Stimulated activated CD8-positive, alpha-beta memory T cell treated with anti-CD3 and anti-CD28 coated beads, Interleukin-2, amount 100 ng/mL, for 48 hours (primary cell): ENCODE measurements around the gene MAP7D2.
"Not testable (repeated sequence)": the region's sequence is repeated elsewhere in the genome, so short reads cannot be mapped to it uniquely, and the experiment has no call there.

Experiments
- DNase-seq, 2 donors: peaks; one replicate each; pipeline ENCODE4 v3.0.0-alpha.2; 2020; ENCODE audit warnings: low read depth in 2 of 2

MAP7D2 gene

GRCh38 chrX:20116577-20117240 lies at the start of gene MAP7D2:
MAP7D2 (minus strand) TSS chrX:20116907; CDS start chrX:20116879, 28 bp downstream.
- DNase-seq: no peak

- DNase-seq: not testable (repeated sequence)
These were observed 45.8 kb upstream of the MAP7D2 start for GRCh38 chrX:20162516-20162915.

- DNase-seq: no peak
These were observed 43.2 kb upstream of the MAP7D2 start for GRCh38 chrX:20159797-20160385.

- DNase-seq: no peak
These were observed 35.0 kb upstream of the MAP7D2 start for GRCh38 chrX:20151689-20152088.

- no peak for DNase-seq
These were observed 32.6 kb upstream of the MAP7D2 start for GRCh38 chrX:20149326-20149725.

- DNase-seq: no peak
These were observed 30.9 kb upstream of the MAP7D2 start for GRCh38 chrX:20147561-20147960.

GRCh38 chrX:20144491-20144890 lies 27.8 kb upstream of the MAP7D2 start:
- DNase-seq: no peak

GRCh38 chrX:20143561-20143960 lies 26.9 kb upstream of the MAP7D2 start:
- no peak for DNase-seq

- DNase-seq: no peak
These were observed 26.4 kb upstream of the MAP7D2 start for GRCh38 chrX:20143111-20143510.

- peak; percentile 92 to 97 for DNase-seq
These were observed 24.8 kb upstream of the MAP7D2 start, which contains the start of gene EIF1AX for GRCh38 chrX:20141281-20142220. EIF1AX (minus strand) TSS chrX:20141838; CDS start chrX:20141640, 198 bp downstream.

GRCh38 chrX:20140420-20140819 lies 23.7 kb upstream of the MAP7D2 start:
- DNase-seq: no peak

GRCh38 chrX:20139966-20140365 lies 23.3 kb upstream of the MAP7D2 start:
- DNase-seq: no peak

- DNase-seq: no peak
These were observed 19.2 kb upstream of the MAP7D2 start for GRCh38 chrX:20135944-20136343.

- DNase-seq: no peak
These were observed 16.0 kb upstream of the MAP7D2 start for GRCh38 chrX:20132666-20133065.

GRCh38 chrX:20130357-20130756 lies 13.7 kb upstream of the MAP7D2 start:
- DNase-seq: no peak

- DNase-seq: no peak
These were observed 12.8 kb upstream of the MAP7D2 start for GRCh38 chrX:20129547-20129946.

GRCh38 chrX:20128670-20129069 lies 12.0 kb upstream of the MAP7D2 start:
- no peak for DNase-seq

- not testable (repeated sequence) for DNase-seq
These were observed 10.7 kb upstream of the MAP7D2 start for GRCh38 chrX:20127440-20127839.

GRCh38 chrX:20126833-20127232 lies 10.1 kb upstream of the MAP7D2 start:
- DNase-seq: not testable (repeated sequence)

- no peak for DNase-seq
These were observed 8.3 kb upstream of the MAP7D2 start for GRCh38 chrX:20124964-20125363.

- DNase-seq: no peak
These were observed 1.5 kb upstream of the MAP7D2 start for GRCh38 chrX:20118065-20118824.
